Common myeloid progenitor, CD34-positive (primary cell): ENCODE results near the gene RHO.

Experiments
- CTCF ChIA-PET: fragments of 350-600 bp; sonication (Branson Sonifier 250); formaldehyde crosslinking; loops from one replicate; lab custom pipeline; 2021; ENCODE audit warnings: antibody characterized with exemption; lab: Charles Lee
- POLR2A ChIA-PET: fragments of 350-600 bp; sonication (Branson Sonifier 250); formaldehyde crosslinking; loops from one replicate; lab custom pipeline; 2021; ENCODE audit warnings: antibody characterized with exemption; lab: Charles Lee
- DNase-seq, 3 donors: peaks; one replicate each; pipeline versions ENCODE4 v3.0.0 to v3.0.0-alpha.2; 2013
- H3K27ac ChIP-seq, 2 experiments: 1 replicate in 1 of 2; 2 replicates in 1 of 2; pipeline ENCODE4 v1.7.0; 2013; ENCODE audit warnings: inconsistent platforms in 2 of 2, low read length in 2 of 2, mild to moderate bottlenecking in 2 of 2, low read depth in 1 of 2, moderate library complexity in 1 of 2; ENCODE audit not compliant: severe bottlenecking in 2 of 2, insufficient read depth in 1 of 2, poor library complexity in 1 of 2
- H3K27me3 ChIP-seq, 5 experiments: replicated peaks in 2 of 5; 1 replicate in 3 of 5; 2 replicates in 2 of 5; pipeline versions ENCODE4 v1.6.1 to v1.7.0; 2013; ENCODE audit warnings: low read length in 4 of 5, mild to moderate bottlenecking in 2 of 5, moderate library complexity in 2 of 5, inconsistent platforms in 1 of 5; ENCODE audit not compliant: insufficient read depth in 5 of 5, control insufficient read depth in 4 of 5
- H3K36me3 ChIP-seq, 4 experiments: 1 replicate in 2 of 4; 2 replicates in 2 of 4; pipeline versions ENCODE4 v1.6.1 to v1.7.0; 2013; ENCODE audit warnings: low read length in 3 of 4, control low read depth in 1 of 4, mild to moderate bottlenecking in 1 of 4; ENCODE audit not compliant: control insufficient read depth in 4 of 4, insufficient read depth in 4 of 4
- H3K4me1 ChIP-seq, 4 experiments: 1 replicate in 3 of 4; 2 replicates in 1 of 4; pipeline versions ENCODE4 v1.6.1 to v1.7.1; 2013; ENCODE audit warnings: low read length in 3 of 4, mild to moderate bottlenecking in 3 of 4, control low read depth in 1 of 4, inconsistent platforms in 1 of 4, moderate library complexity in 1 of 4; ENCODE audit not compliant: control insufficient read depth in 4 of 4, insufficient read depth in 4 of 4; ENCODE audit errors: control extremely low read depth in 1 of 4
- H3K4me3 ChIP-seq, 7 experiments: 1 replicate in 4 of 7; 2 replicates in 3 of 7; pipeline versions ENCODE4 v1.5.1 to v1.7.0; 2013; ENCODE audit warnings: mild to moderate bottlenecking in 7 of 7, low read length in 6 of 7, moderate library complexity in 6 of 7, inconsistent platforms in 2 of 7, low read depth in 2 of 7, control low read depth in 1 of 7; ENCODE audit not compliant: insufficient read depth in 4 of 7, control insufficient read depth in 1 of 7; ENCODE audit errors: extremely low read depth in 1 of 7
- H3K9me3 ChIP-seq, 5 experiments: 1 replicate in 4 of 5; 2 replicates in 1 of 5; pipeline versions ENCODE4 v1.6.1 to v1.7.1; 2013; ENCODE audit warnings: low read length in 4 of 5, mild to moderate bottlenecking in 2 of 5, inconsistent platforms in 1 of 5, low read depth in 1 of 5, moderate library complexity in 1 of 5; ENCODE audit not compliant: control insufficient read depth in 4 of 5, insufficient read depth in 2 of 5; ENCODE audit errors: control extremely low read depth in 1 of 5
- WGBS: methylation state at CpG from one replicate; pipeline ENCODE4 v1.1.5; 2013; ENCODE audit not compliant: insufficient coverage; 5-methylcytosine and 5-hydroxymethylcytosine counted together

Gene RHO

GRCh38 chr3:129567939-129568338, 39.5 kb downstream of the RHO start:
- POLR2A ChIA-PET = interaction anchor here (1.0 kb wide), 1 partner anchor 10 kb away, joined by 3 read pairs; no protein-coding TSS in a partner anchor
- Histone ChIP-seq H3K9me3 (no peaks in the 10 kb centered on the region), H3K4me3 (no peak overlapping the region), H3K27ac (no peak overlapping the region), H3K27me3 (no peaks in the 10 kb centered on the region), H3K36me3 (peaks cover 5 to 97% (median 74%) of the 10 kb centered on the region in 4 experiments), H3K4me1 (no peaks in the 10 kb centered on the region)
- 100% methylated on average over 2 of the region's 6 CpGs for WGBS
- DNase-seq = no peak
- CTCF ChIA-PET = interaction anchor here (5.6 kb wide), 1 partner anchor 14 kb away, joined by 61 read pairs; no protein-coding TSS in a partner anchor

- no peak overlapping the region for H3K4me3 ChIP-seq
- no peaks in the 10 kb centered on the region for H3K9me3 ChIP-seq
- ChIA-PET POLR2A (interaction anchor here (1.0 kb wide), 1 partner anchor 15 kb away, joined by 4 read pairs; no protein-coding TSS in a partner anchor), CTCF (interaction anchor here (1.1 to 5.6 kb wide), 3 partner anchors 16 to 58 kb away, joined by 3 to 61 read pairs (median 4); no protein-coding TSS in a partner anchor)
- WGBS = 100% methylated on average over 2 of the region's 7 CpGs
- DNase-seq = no peak
- peaks cover 0 to 1% (median 0%) of the 10 kb centered on the region in 4 experiments for H3K4me1 ChIP-seq
- peaks cover 5 to 97% (median 73%) of the 10 kb centered on the region in 4 experiments for H3K36me3 ChIP-seq
- H3K27ac ChIP-seq = no peak overlapping the region
- H3K27me3 ChIP-seq = no peaks in the 10 kb centered on the region
Measured at GRCh38 chr3:129569856-129570255, 41.4 kb downstream of the RHO start.

- 97% methylated on average over 19 of the region's 22 CpGs for WGBS
- peaks cover 0 to 86% (median 65%) of the 10 kb centered on the region in 4 experiments for H3K36me3 ChIP-seq
- peaks cover 0 to 18% (median 15%) of the 10 kb centered on the region in 4 experiments for H3K4me1 ChIP-seq
- H3K9me3 ChIP-seq = no peaks in the 10 kb centered on the region
- ChIA-PET CTCF (interaction anchor here (0.9 kb wide), 1 partner anchor 22 kb away, joined by 3 read pairs; no protein-coding TSS in a partner anchor), POLR2A (no interaction called here)
- H3K27ac ChIP-seq = no peak overlapping the region
- no peak overlapping the region for H3K4me3 ChIP-seq
- no peaks in the 10 kb centered on the region for H3K27me3 ChIP-seq
- no peak for DNase-seq
Measured at GRCh38 chr3:129571605-129572547, 43.4 kb downstream of the RHO start.

GRCh38 chr3:129572603-129573002, 44.2 kb downstream of the RHO start:
- H3K9me3 ChIP-seq = no peaks in the 10 kb centered on the region
- H3K4me1 ChIP-seq = peaks cover 0 to 25% (median 22%) of the 10 kb centered on the region in 4 experiments
- H3K27me3 ChIP-seq = no peaks in the 10 kb centered on the region
- no peak overlapping the region for H3K27ac ChIP-seq
- H3K36me3 ChIP-seq = peaks cover 0 to 80% (median 60%) of the 10 kb centered on the region in 4 experiments
- ChIA-PET POLR2A (no interaction called here), CTCF (interaction anchor here (0.9 kb wide), 1 partner anchor 21 kb away, joined by 3 read pairs; no protein-coding TSS in a partner anchor)
- DNase-seq = no peak
- 95% methylated on average over 15 of the region's 18 CpGs for WGBS
- H3K4me3 ChIP-seq = no peak overlapping the region

GRCh38 chr3:129573493-129573892, 45.1 kb downstream of the RHO start:
- Histone ChIP-seq H3K27ac (no peak overlapping the region), H3K4me3 (no peak overlapping the region), H3K27me3 (no peaks in the 10 kb centered on the region), H3K4me1 (peaks cover 0 to 34% (median 31%) of the 10 kb centered on the region in 4 experiments), H3K36me3 (peaks cover 0 to 77% (median 56%) of the 10 kb centered on the region in 4 experiments), H3K9me3 (no peaks in the 10 kb centered on the region)
- 92% methylated on average over 13 of the region's 14 CpGs for whole genome bisulfite sequencing
- ChIA-PET CTCF (interaction anchor here (1.0 kb wide), 1 partner anchor 24 kb away, joined by 3 read pairs; no protein-coding TSS in a partner anchor), POLR2A (no interaction called here)
- no peak for DNase-seq

GRCh38 chr3:129574206-129574605, 45.8 kb downstream of the RHO start:
- DNase-seq = no peak
- peaks cover 0 to 76% (median 51%) of the 10 kb centered on the region in 4 experiments for H3K36me3 ChIP-seq
- H3K9me3 ChIP-seq = no peaks in the 10 kb centered on the region
- peaks cover 0 to 41% (median 38%) of the 10 kb centered on the region in 4 experiments for H3K4me1 ChIP-seq
- WGBS = 96% methylated on average over 24 of the region's 24 CpGs
- no peak overlapping the region for H3K4me3 ChIP-seq
- ChIA-PET POLR2A (no interaction called here), CTCF (interaction anchor here (0.7 to 1.0 kb wide), 2 partner anchors 8 to 23 kb away, joined by 3 read pairs; no protein-coding TSS in a partner anchor)
- H3K27ac ChIP-seq = peak overlapping the region in 1 of 2 experiments; percentile 19
- no peaks in the 10 kb centered on the region for H3K27me3 ChIP-seq
